HG02678 (cell line): ENCODE results near the gene LYPD3.

ENCODE experiments used
- ATAC-seq: cut with Tn5 transposase; IDR thresholded peaks from one replicate; pipeline ENCODE4 v1.9.1; 2021; ENCODE audit warnings: mild to moderate bottlenecking, moderate library complexity; ENCODE audit not compliant: unreplicated experiment

LYPD3 gene

DNA sequence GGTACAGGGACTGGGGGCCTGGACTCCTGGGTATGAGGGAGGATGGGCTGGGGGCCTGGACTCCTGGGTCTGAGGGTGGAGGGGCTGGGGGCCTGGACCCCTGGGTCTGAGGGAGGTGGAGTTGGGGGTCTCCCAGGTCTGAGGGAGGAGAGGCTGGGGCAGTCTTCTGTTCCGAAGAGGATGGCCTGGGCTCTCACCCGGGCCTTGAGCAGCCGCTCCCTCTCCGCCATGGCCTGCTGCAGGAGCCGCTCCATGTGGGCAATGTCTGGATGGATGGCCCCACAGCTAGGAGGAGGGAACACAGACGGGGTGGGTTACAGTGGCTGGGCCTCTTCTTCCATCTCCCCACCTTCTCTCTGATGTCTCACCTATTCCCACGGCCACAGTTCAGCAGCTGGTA, 21.0 kb upstream of the LYPD3 start:
- no peak for ATAC-seq

DNA sequence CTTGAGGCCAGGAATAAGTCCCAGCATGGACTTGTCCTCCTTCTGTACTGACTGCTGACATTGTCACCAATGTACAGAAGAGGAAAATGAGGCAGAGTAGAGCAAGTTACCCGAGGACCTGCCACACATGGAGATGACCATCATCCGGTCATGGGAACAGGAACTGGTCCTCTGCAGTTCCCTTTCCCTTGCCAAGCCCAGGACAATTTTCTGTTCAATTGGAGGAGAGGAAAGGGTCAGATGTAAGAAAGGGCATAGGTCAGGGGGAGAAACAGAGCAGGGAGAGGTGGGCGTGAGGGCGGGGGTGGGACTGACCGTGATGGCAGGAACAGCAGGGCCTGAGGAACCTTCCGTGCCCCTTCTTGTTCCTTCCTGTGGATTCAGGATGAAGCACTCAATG, 20.5 kb upstream of the LYPD3 start:
- no peak for ATAC-seq

DNA sequence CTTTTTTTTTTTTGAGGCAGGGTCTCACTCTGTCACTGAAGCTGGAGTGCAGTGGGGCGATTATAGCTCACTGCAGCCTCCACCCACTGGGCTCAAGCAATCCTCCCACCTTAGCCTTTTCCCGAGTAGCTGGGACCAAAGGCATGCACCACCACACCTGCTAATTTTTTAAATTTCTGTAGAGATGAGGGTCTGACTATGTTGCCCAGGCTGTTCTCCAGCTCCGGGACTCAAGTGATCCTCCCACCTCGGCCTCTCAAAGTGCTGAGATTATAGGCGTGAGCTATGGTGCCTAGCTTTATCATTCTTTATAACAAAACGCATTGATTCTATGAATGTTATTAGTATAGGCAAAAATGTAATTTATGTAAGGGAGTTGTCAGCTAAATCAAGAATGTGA, 17.9 kb upstream of the LYPD3 start:
- ATAC-seq = no peak

DNA sequence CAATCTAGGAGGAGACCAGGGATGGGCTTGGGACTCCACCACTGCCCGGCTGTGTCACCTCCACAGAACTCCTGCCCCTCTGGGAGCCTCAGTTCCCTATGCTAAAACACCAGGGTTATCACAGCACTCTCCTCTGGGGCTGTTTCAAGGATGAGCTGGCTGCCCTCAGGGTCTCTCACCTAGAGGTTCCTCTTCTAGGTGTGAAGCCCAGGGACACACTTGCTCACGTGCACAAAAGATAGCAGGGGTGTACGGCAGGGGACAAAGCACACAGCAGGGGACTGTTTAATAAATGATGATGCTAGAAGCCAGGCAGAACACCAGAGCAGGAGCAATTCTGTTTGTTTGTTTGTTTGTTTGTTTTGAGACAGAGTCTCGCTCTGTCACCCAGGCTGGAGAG, 16.8 kb upstream of the LYPD3 start:
- ATAC-seq = no peak

DNA sequence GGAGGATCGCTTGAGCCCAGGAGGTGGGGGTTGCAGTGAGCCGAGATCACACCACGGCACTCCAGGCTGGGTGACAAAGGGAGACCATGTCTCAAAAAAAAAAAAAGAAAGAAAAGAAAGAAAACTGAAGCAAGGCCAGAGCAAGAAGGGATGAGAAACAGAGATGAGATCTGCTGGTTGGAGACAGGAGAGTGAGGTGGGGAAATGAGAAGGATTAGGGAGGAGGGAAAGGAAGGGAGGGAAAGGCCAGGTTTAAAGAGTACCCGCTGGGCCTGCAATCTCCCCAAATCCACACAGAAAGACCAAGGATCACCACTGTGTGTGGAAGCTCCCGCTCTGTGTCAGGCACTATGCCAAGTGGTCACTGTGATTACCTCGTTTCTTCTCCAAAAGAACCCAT, 16.3 kb upstream of the LYPD3 start:
- no peak for ATAC-seq

DNA sequence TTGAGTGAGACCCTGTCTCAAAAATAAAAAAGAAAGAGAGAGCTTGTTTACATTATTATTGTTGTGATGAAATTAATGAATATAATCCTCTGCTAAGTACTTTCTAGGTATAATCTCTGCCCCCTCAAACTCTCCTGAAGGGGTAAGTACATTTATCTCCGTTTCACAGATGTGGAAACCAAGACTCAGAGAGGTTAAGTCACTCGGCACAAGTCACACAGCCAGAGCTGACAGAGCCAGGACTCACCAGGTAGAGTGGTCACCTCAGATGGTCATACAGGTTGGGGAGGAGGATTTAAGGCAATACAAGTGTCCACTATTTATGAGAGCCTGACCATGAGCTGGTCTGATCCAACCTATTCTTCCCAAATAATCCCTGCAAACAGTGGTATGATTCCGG, 15.2 kb upstream of the LYPD3 start:
- no peak for ATAC-seq

DNA sequence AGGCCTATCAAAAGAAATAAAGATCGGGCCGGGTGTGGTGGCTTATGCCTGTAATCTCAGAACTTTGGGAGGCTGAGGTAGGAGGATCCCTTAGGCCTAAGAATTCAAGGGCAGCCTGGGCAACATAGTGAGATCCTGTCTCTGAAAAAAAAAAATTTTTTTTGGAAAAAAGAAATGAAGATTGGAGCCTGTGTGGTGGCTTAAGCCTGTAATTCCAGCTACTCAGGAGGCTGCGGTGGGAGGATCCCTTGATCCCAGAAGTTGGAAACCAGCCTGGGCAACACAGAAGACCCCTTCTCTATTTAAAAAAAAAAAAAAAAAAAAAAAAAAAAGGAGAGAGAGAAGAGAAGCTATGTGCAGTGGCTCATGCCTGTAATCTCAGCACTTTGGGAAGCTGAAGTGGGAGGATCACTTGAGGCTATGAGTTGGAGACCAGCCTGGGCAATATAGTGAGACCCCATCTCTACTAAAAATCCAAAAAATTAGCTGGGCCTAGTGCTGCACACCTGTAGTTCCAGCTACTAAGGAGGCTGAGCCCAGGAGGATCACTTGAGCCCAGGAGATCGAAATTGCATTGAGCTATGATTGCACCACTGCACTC, 14.7 kb upstream of the LYPD3 start:
- ATAC-seq = no peak

DNA sequence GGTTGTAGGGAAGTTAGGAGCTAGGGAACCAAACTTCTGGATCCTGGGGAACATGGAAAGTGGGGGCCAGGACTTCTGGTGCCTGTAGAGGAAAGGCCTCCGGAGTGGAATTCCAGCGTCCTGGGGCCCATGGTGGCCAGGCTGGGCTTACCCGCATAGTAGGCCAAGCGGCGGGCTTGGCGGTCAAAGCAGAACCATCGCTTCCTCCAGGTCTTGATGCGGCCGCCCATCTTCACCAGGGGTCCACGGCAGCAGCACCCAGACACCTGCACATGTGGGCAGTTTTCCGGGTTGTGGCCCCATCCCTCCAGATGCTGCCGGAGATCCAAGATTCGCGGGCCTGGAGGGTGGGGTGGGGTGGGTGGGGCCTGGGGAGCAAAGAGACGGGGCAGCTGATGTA, 13.8 kb upstream of the LYPD3 start:
- no peak for ATAC-seq

DNA sequence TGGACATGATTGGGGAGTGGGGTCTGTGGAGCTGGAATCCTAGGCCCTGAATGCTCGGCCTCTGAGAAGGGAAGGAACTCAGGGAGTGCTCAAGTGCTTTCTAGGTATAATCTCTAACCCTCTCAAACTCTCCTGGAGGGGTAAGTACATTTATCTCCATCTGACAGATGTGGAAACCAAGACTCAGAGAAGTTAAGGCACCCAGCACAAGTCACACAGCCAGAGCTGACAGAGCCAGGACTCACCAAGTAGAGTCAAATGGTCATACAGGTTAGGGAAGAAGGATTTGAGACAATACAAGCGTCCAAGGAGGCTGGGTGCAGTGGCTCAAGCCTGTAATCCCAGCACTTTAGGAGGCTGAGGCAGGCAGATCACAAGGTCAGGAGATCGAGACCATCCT, 12.9 kb upstream of the LYPD3 start:
- ATAC-seq = no peak

DNA sequence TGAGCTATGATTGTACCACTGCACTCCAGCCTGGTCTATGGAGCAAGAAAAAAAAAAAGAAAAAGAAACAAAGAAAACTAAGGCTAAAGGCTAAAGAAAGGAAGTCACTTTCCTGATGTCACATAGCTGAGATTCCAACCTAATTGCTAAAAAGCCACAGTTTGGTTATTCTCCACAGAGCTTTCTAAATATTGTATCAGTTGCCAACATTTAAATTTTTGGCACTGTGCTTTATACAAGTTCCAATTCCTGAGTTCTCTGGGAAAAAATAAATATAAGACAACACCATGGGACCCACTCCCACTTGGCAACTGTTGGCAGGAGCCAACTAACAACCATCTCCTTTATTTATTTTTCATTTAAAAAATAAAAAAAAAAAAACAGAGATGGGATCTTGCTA, 11.2 kb upstream of the LYPD3 start:
- no peak for ATAC-seq

DNA sequence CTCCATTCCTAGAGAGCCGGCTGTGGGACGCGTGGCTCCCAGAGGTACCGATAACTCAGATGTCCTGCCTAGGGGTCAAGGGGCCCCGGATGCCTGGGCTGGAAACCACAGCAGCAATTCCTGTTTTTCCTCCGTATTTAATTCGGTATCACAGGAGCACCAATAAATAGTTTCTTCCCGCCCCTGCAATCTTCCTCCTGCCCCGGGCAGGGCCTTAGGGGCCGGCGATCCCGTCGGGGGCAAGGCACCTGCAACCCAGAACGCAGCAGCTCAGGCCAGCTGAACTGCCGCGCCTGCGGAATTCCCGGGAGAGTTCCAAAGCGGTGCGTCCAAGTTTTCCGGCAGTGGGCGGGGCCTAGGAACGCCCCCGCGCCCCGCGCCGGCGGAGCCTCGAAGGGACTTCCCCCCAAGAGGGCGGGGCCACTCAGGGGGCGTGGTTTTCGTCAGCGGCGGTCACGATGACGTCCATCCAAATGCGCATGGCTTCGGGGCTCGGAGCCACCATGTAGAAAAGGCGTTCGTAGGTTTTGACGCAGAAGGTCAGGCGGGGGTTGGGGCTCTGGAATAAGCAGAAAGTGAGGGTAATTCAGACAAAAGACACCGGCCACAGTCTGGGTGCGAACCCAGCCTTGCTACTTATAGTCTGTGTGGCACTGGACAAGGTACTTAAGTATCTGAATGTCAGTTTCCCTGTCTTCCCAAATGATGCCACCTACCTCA, 9.7 kb upstream of the LYPD3 start:
- ATAC-seq = peak; percentile 62

DNA sequence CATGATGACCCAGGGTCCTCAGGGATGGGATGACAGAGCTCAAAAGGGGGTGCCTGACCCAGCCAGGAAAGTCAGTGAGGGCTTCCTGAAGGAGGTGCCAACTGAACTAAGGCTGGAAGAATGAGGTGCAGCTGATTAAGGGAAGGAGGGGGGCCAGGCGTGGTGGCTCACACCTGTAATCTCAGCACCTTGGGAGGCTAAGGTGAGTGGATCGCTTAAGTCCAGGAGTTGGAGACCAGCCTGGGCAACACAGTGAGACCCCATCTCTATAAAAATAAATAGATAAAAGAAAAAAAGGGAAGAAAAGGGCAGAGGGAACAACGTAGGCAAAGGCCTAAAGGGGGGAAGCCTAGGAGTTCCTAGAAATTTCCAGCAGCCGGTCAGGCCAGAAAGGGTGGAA, 9.1 kb upstream of the LYPD3 start:
- no peak for ATAC-seq

DNA sequence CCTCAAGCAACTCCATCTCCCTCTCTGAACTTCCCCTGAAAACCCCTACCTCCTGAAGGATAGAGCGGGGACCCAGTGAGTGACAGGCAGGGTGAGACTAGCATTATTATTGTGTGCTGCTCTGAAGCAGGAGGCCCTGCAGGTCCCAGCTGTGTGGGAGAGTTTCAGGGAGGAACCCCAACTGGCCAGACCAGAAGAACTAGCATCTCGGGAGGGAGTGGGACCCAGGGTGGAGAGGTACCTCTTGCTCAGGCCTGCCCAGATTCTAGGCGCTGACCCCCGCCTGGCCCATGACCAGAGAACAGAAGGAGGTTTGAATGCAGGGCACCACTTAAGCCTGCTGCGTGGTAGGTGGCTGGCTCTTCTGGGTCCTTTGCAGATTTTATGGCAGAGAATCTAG, 5.7 kb upstream of the LYPD3 start:
- no peak for ATAC-seq

DNA sequence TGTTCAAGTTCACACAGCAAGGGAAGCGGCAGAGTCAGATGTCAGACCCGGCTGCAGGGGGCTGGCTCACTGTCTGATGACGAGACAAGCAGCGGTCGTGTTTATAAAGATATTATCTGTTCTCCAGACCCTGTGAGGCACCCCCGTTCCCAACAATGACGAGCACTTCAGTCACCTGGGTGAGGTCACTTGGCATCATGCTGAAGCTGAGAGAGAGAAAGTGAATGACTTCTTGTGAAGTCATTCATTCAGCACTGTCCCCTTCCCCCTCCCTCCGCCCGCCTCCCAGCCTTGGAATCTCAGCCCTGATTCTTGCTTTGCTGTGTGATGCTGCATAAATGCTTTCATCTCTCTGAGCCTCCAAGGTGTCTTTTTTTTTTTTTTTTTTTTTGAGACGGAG, 4.9 kb upstream of the LYPD3 start:
- ATAC-seq = no peak

DNA sequence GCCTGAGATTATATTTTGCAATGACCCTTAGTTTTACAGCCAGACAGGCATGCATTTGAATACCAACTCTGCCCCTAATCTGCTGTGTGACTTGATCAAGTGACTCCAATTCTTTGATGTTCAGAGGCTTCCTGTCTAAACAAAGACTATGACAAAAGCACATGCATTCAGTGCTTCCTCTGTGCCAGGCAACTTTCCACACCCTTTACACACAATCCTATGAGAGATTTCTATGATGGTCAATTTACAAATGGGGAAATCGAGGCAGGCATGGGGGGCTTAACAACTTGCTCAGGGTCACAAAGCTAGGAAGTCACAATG, 3.7 kb upstream of the LYPD3 start:
- no peak for ATAC-seq

DNA sequence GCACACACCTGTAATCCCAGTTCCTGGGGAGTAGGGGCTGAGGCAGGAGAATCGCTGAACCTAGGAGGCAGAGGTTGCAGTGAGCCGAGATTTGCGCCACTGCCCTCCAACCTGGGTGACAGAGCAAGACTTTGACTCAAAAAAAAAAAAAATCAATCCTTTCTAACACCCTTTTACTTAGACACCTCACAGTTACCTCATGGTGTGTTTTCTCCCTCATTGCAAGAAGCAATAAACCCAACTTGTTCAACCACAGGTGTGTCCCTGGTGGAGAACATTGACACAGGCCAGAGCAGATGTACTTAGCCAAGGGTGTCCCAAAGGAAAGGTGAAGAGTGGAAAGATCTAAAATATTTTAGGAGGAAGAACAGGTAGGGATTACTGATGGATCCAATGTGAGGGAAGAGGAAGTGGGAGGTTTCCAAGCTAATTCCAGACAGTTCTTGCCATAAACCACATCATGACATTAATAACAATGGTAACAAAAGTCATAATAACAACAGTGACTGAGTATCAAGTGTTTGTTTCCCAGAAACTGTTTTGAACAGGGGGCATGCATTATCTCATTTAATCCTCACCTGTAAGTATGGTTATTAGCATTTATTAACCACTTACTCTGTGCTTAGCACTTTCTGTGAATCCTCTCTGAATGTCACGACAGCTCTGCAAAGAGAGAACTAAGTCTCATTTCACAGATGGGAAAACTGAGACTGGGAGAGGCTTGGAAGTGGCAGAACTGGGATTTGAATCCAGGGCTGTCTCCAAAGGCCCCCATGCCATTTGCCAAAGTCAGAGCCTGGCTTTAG, 3.1 kb upstream of the LYPD3 start:
- ATAC-seq = no peak

DNA sequence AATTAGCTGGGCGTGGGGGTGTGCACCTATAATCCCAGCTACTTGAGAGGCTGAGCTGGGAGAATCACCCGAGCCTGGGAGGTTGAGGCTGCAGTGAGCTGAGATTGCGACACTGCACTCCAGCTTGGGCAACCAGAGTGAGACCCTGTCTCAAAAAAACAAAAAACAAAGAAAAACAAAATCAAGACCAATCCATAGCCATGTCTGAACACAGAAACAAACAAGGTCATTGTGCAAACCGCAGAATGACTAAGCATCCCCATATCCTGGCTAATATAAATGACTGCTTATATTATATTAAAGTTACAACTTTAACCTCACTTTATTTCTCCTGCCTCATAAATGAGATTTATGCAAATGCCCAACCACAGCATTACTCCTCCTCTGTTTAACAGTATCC, 2.3 kb upstream of the LYPD3 start:
- ATAC-seq = no peak

DNA sequence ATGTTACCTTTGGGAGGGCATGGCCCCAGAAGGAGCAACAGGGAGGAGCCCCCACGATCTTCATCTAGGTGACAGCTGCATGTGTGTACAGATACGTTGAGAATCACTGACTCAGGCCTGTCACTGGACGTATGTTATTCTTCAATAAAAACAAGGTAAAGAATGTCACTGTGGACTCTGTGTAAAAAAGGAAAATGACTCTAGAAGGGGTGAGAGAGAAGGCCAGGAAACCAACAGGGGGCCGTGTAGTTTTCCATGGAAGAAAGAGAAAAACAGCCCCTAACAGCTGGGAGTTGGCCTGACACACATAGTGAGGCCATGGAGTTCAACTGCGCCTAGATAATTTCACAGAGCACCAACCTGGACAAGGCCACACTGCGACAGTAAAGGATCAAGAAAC, 1.9 kb upstream of the LYPD3 start:
- no peak for ATAC-seq

DNA sequence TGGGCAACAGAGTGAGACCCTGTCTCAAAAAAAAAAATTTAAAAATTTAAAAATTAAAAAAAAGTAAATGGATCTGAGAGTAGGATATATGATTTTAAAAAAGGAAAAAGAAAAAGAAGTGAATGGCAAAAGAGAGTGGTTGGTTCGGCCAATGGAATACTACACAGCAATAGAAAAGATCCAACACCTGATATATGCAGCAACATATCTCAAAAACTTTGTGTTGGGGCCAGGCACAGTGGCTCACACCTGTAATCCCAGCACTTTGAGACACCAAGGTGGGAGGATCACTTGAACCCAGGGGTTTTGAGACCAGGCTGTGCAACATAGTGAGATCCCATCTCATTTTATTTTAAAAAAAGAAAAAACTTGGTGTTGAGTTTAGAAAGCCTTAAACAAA, 1.4 kb upstream of the LYPD3 start:
- no peak for ATAC-seq

DNA sequence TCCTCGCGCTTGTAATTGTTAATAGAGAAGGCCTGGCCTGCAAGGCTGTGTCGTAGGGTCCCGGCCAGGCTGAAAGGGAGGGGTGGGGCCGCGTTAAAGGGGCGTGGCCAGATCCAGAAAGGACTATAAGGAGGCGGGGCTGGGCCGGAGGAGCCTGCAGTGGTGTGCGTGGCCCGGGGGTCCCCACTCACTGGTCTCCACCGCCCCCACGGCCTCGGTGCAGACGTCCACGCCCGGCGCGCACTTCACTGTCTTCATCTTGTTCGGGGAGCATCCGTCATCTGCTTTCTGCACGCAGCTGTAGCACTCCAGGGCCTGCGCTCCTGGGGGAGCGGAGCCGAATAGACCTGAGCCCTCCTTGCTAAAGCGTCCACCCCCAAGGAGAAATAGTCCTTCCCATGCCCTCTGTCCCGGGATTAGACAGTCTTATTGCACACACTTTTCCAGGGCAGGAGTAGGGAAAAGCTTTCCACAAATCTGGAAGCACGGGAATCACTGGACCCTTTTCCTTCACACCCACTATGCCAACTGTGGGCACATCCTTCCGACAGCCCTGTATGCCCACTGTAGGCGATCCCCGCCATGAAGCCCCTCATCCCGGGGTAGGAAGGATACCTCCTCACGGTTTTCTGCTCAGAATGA, 1.2 kb downstream of the LYPD3 start:
- peak; percentile 37 for ATAC-seq

DNA sequence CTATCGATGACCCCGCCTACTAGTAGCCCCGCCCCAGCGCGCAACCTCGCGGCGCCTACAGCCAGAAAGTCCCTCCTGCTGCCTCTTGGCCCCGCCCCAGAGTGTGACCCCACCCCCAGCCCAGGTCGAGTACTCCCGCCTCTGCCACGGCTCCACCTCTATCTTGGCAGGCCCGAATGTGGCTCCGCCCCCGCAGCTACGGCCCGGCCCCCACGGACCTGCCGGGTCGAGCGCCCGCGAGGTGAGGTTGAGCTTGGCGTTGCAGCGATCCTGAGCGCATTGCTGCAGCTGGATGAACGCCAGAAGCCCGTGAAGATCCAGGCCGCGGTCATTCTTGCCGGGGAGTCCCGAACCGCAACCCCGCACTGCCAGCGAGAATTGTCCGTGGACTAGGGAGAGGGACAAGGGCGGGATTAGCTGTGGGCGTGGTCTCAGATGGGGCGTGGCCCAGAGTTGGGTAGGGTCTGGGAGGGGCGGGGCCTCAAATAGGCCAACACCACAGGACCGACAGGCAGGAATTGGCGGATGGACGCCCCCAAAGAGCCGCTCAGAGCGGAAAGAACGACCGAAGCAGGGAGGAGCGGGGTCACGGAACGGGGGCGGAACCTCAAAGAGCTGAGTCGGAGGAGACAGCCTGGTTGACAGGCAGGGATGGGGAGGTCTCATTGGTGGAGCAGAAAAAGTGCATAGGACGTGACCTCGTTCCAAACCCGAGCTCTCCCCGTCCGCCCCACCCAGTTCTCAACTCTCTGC, 1.9 kb downstream of the LYPD3 start:
- ATAC-seq = peak; percentile 85
